Fibroblast of mammary gland (primary cell): ENCODE measurements around the gene TNP2.

Experiments
- DNase-seq: peaks from one replicate; pipeline ENCODE4 v3.0.0-alpha.2; 2010; ENCODE audit warnings: low read depth
- H3K4me3 ChIP-seq: 2 replicates; pipeline ENCODE4 v1.5.1; 2011; ENCODE audit warnings: low read depth, mild to moderate bottlenecking, low read length, moderate library complexity; ENCODE audit not compliant: control insufficient read depth
- TF ChIP-seq, protein P1 (sequence below): conservative IDR thresholded peaks from 2 replicates; pipeline ENCODE4 v1.5.1; 2011; ENCODE audit warnings: low read depth, low read length, inconsistent platforms; ENCODE audit not compliant: control insufficient read depth, insufficient read depth

The TNP2 gene

DNA sequence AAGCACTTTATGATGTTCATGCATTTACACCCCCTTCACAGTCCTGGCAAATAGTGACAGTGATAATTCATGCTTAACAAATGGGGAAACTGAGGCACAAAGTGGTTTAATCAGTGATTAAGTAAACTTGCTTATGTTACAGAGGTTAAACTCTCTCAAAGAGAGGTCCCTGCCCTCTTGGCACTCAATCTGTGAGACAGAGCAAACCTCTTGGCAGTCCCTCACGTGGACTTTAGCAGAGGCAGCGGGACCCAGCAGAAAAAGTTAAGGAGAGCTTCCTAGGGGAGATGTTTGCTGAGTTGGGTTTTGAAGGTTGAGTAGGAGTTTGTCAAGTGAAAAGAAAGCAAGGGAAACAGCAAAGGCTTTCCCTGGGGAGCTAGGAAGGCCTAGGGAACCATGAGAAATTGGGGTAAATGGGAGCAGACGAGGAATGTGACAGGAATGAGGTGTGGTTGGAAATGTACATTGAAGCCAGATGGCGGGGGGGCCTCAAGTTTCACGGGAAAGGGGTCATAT, 23.8 kb downstream of the TNP2 start:
- no peak for DNase-seq

DNA sequence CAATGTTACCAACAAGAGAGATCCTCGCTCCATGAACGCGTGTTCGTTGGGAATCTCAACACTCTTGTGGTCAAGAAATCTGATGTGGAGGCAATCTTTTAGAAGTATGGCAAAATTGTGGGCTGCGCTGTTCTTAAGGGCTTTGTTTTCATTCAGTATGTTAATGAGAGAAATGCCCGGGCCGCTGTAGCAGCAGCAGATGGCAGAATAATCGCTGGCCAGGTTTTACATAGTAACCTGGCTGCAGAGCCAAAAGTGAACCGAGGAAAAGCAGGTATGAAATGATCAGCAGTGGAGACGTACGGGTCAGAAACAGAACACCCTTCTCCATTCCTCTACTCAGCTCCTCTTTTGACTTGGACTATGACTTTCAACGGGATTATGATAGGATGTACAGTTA, 26.5 kb downstream of the TNP2 start:
- no peak for DNase-seq
- TF ChIP-seq, protein P1, sequence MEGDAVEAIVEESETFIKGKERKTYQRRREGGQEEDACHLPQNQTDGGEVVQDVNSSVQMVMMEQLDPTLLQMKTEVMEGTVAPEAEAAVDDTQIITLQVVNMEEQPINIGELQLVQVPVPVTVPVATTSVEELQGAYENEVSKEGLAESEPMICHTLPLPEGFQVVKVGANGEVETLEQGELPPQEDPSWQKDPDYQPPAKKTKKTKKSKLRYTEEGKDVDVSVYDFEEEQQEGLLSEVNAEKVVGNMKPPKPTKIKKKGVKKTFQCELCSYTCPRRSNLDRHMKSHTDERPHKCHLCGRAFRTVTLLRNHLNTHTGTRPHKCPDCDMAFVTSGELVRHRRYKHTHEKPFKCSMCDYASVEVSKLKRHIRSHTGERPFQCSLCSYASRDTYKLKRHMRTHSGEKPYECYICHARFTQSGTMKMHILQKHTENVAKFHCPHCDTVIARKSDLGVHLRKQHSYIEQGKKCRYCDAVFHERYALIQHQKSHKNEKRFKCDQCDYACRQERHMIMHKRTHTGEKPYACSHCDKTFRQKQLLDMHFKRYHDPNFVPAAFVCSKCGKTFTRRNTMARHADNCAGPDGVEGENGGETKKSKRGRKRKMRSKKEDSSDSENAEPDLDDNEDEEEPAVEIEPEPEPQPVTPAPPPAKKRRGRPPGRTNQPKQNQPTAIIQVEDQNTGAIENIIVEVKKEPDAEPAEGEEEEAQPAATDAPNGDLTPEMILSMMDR, result no peak
- H3K4me3 ChIP-seq, result no peak overlapping the region

More for the DNA sequence above, 23.8 kb downstream of the TNP2 start:
- TF ChIP-seq, protein P1, result no peak
- no peak overlapping the region for H3K4me3 ChIP-seq

DNA sequence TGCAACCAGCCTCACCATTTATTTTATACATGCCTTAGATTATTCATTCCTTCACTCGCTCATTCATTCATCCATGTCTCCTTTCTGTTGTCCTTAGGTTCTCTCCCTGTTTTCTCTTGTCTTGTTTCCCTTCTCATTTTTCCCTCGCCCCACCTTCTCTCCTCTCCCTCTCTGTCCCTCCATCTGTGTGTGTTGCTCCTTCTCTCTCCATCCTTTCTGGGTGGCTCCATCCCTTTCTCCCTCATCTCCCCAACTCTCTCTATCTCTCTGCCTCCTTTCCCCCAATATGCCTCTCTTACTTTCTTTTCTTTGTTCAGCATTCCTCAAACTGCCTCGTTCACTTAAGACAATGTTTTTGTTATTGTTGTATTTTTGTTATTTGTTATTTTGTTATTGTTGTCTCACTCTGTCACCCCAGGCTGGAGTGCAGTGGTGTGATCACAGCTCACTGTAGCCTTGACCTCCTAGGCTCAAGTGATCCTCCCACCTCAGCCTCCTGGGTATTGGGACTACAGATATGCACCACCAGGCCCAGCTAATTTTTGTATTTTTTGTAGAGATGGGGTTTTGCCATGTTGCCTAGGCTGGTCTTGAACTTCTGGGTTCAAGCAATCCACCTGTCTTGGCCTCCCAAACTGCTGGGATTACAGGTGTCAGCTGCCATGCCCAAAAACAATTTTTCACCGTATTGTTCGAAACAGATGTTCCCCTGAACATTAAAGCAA, 27.5 kb downstream of the TNP2 start:
- DNase-seq, result no peak
- no peak overlapping the region for H3K4me3 ChIP-seq
- TF ChIP-seq, protein P1, result no peak

DNA sequence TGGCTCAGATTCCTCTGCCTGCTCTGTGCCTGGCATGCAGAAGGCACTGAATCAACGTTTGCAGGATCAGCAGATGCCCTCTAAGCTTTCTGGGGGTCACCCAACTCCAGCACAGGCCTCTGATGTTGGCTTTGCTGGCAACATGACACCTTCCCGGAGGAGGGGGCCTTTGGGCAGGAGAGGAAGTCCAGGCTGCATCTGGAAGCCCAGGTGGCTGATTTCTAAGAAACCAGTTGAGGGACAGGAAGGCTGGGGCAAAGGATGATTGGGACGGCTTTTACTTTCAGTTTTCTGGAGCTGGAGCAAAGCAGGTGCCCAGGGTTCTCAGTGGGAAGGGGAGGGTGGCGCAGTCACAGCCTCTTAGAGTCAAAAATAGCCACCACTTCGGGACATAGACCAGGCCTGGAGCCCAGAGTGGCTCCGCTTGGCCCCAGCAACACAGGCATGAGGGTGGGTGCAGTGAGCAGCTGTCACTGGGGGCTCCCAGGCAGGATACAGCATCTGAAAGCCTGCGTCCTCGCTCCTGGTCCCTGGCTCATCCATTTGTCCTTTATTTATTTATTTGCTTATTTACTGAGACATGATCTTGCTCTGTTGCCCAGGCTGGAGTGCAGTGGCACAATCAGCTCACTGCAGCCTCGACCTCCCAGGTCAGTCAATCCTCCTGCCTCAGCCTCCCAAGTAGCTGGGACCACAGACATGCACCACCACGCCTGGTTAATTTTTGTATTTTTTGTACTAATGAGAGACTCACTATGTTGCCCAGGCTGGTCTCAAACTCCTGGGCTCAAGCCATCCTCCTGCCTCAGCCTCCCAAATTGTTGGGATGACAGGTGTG, 28.3 kb downstream of the TNP2 start:
- no peak for DNase-seq
- H3K4me3 ChIP-seq, result no peak overlapping the region
- TF ChIP-seq, protein P1, result no peak

DNA sequence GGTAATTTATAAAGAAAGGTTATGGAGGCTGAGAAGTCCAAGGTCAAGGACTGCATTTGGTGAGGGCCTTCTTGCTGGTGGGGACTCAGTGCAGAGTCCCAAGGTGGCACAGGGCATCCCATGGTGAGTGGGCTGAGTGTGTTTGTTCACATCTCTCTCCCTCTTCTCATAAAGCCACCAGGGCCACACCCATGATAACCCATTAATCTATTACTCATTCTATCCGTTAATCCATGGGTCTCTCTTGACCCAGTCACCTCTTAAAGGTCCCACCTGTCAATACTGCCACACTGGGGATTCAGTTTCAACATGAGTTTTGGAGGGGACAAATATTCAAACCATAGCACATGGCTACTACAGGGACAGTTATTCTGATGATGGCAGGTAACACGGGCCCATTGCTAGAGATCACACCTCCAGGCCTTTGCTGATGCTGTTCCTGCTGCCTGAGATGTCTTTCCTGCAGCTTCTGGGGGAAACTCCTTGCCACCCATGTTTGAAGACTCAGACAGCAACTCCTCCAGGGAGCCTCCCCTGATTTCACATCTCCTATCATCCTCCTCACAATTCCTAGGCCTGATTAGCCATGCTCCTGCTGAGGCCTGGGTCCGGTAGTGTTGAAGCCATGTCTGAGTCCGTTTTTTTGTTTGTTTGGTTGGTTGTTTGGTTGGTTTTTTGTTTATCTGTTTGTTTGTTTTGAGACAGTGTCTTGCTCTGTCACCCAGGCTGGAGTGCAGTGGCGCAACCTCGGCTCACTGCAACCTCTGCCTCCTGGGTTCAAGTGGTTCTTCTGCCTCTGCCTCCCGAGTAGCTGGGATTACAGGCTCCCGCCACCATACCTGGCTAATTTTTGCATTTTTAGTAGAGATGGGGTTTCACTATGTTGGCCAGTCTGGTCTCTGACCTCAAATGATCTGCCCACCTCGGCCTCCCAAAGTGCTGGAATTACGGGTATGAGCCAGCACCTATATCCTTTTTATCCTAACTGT, 29.2 kb downstream of the TNP2 start:
- no peak for DNase-seq
- no peak overlapping the region for H3K4me3 ChIP-seq
- TF ChIP-seq, protein P1, result no peak

DNA sequence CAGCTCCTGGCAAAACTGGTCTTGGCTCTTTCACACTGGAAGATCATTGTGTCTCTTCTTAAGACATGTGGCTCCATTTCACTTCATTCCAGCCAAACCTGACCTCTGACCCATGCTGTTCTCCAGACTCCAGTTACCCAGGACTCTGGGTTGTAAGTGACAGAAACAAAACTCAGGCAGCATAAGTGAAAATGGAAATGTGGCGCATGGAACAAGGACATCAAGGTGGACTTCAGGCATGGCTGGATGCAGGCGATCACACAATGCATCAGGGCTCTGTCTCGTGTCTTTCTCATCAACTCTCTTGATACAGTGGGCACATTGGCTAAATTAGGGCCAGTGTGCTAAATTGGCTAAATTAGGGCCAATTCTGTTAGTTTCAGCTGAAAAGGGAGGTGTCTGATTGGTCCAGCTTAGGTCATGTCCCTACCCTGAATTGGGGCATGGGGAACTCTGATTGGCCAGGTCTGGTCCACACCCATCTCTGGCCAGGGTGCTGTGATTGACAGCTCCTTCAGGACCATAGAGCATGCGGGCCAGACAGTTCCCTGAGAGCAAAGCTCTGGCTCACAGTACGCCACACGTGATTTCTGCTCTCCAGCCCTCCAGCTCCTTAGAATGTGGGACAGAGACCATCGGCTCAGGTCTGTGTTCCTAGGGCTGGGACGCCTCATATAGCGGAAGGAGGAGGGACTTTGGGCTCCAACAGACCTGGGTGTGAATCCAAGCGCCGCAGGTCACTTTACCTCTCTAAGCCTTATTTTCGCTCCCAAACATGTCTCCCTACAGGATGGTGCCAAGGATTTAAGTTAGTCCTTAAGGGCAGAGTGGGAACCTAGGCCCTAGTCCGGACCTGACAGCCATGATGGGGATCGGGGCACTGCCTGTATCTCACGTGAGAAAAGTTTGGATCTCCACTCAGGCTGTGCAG, 30.6 kb downstream of the TNP2 start:
- no peak overlapping the region for H3K4me3 ChIP-seq
- TF ChIP-seq, protein P1, result no peak
- DNase-seq, result no peak
